WTC11 (cell line): ENCODE measurements around the gene ARMC9. TPM values are rescaled to one million over a fixed set of nuclear protein-coding genes. Genes with fewer than 3 reads are reported as not detected.

Experiments used
- ATAC-seq: fragments of 200-7000 bp; cut with Tn5 transposase; 2 replicates; pipeline ENCODE4 v1.10.0; 2021; ENCODE audit warnings: mild to moderate bottlenecking, moderate library complexity
- CTCF ChIA-PET: fragments of 300-600 bp; sonication (Branson Sonifier 250); formaldehyde crosslinking; loops from one replicate; lab custom pipeline; 2021; ENCODE audit warnings: antibody characterized with exemption; lab: Charles Lee
- POLR2A ChIA-PET: fragments of 350-600 bp; sonication (Branson Sonifier 250); formaldehyde crosslinking; loops from one replicate; lab custom pipeline; 2021; ENCODE audit warnings: antibody characterized with exemption; lab: Charles Lee
- DNase-seq: peaks from one replicate; pipeline ENCODE4 v3.0.0; 2021; ENCODE audit warnings: low spot score
- H3K27ac Mint-ChIP-seq: 2 replicates; pipeline ENCODE4 v1.8.0; 2021; ENCODE audit warnings: mixed read lengths
- H3K27me3 Mint-ChIP-seq: 2 replicates; pipeline ENCODE4 v1.8.0; 2021; ENCODE audit warnings: low read depth, mild to moderate bottlenecking, moderate library complexity, mixed read lengths
- H3K36me3 Mint-ChIP-seq: 2 replicates; pipeline ENCODE4 v1.8.0; 2021; ENCODE audit warnings: mixed read lengths
- H3K4me1 Mint-ChIP-seq: 2 replicates; pipeline ENCODE4 v1.8.0; 2022; ENCODE audit warnings: mixed read lengths
- H3K4me3 Mint-ChIP-seq: 2 replicates; pipeline ENCODE4 v1.8.0; 2021; ENCODE audit warnings: mild to moderate bottlenecking, moderate library complexity, mixed read lengths
- H3K9me3 Mint-ChIP-seq: 2 replicates; pipeline ENCODE4 v1.8.0; 2021; ENCODE audit warnings: mixed read lengths
- CBFB ChIP-seq: sonication (generic); formaldehyde crosslinking; IDR thresholded peaks from 2 replicates; pipeline ENCODE4 v1.8.1; 2022; ENCODE audit warnings: mild to moderate bottlenecking, low read depth, missing genetic modification reagents
- CREM ChIP-seq: sonication (generic); formaldehyde crosslinking; IDR thresholded peaks from 2 replicates; pipeline ENCODE4 v1.8.1; 2022; ENCODE audit warnings: mild to moderate bottlenecking, missing genetic modification reagents, moderate library complexity
- EMX1 ChIP-seq: fragments of 250-450 bp; sonication (Bioruptor Pico); IDR thresholded peaks from 2 replicates; pipeline ENCODE4 v1.8.0; 2021; ENCODE audit warnings: mild to moderate bottlenecking
- ETV6 ChIP-seq: sonication (generic); formaldehyde crosslinking; IDR thresholded peaks from 2 replicates; pipeline ENCODE4 v1.8.1; 2022; ENCODE audit warnings: mild to moderate bottlenecking, missing genetic modification reagents
- GABPB1 ChIP-seq: sonication (generic); formaldehyde crosslinking; IDR thresholded peaks from 2 replicates; pipeline ENCODE4 v1.8.1; 2023; ENCODE audit warnings: mild to moderate bottlenecking, missing genetic modification reagents
- HMGA2 ChIP-seq: fragments of 250-450 bp; sonication (Bioruptor Pico); IDR thresholded peaks from 2 replicates; pipeline ENCODE4 v1.4.0; 2021; ENCODE audit warnings: mild to moderate bottlenecking, moderate library complexity
- IRF2 ChIP-seq: sonication (generic); formaldehyde crosslinking; IDR thresholded peaks from 2 replicates; pipeline ENCODE4 v1.8.0; 2022; ENCODE audit warnings: low read depth, missing genetic modification reagents, borderline replicate concordance
- JAZF1 ChIP-seq: fragments of 250-450 bp; sonication (Bioruptor Pico); IDR thresholded peaks from 2 replicates; pipeline ENCODE4 v1.9.0; 2021; ENCODE audit warnings: moderate library complexity, mild to moderate bottlenecking, inconsistent platforms
- MXD4 ChIP-seq: fragments of 250-450 bp; sonication (Bioruptor Pico); IDR thresholded peaks from 2 replicates; pipeline ENCODE4 v1.8.0; 2021; ENCODE audit warnings: mild to moderate bottlenecking, moderate library complexity, borderline replicate concordance
- NFATC4 ChIP-seq: fragments of 250-450 bp; sonication (Bioruptor Pico); IDR thresholded peaks from 2 replicates; pipeline ENCODE4 v1.9.0; 2021; ENCODE audit warnings: mild to moderate bottlenecking
- NFYB ChIP-seq: sonication (generic); formaldehyde crosslinking; conservative IDR thresholded peaks from 2 replicates; pipeline ENCODE4 v1.8.0; 2022; ENCODE audit warnings: low read depth, missing genetic modification reagents
- NR2C2 ChIP-seq: sonication (generic); formaldehyde crosslinking; IDR thresholded peaks from 2 replicates; pipeline ENCODE4 v1.8.0; 2022; ENCODE audit warnings: mild to moderate bottlenecking, missing genetic modification reagents
- NR3C1 ChIP-seq: sonication (generic); formaldehyde crosslinking; conservative IDR thresholded peaks from 2 replicates; pipeline ENCODE4 v1.8.1; 2023; ENCODE audit warnings: low read depth, mild to moderate bottlenecking, missing genetic modification reagents
- PRDM15 ChIP-seq: sonication (generic); formaldehyde crosslinking; IDR thresholded peaks from 2 replicates; pipeline ENCODE4 v1.8.0; 2022; ENCODE audit warnings: missing genetic modification reagents
- TCF7 ChIP-seq: sonication (generic); formaldehyde crosslinking; IDR thresholded peaks from 2 replicates; pipeline ENCODE4 v1.8.0; 2022; ENCODE audit warnings: mild to moderate bottlenecking, low read depth, missing genetic modification reagents, moderate library complexity
- TP53 ChIP-seq: sonication (generic); formaldehyde crosslinking; IDR thresholded peaks from 2 replicates; pipeline ENCODE4 v1.8.1; 2023; ENCODE audit warnings: mild to moderate bottlenecking, missing genetic modification reagents
- ZBTB43 ChIP-seq: sonication (generic); formaldehyde crosslinking; IDR thresholded peaks from 2 replicates; pipeline ENCODE4 v1.8.1; 2023; ENCODE audit warnings: mild to moderate bottlenecking, missing genetic modification reagents
- ZNF317 ChIP-seq: sonication (generic); formaldehyde crosslinking; IDR thresholded peaks from 2 replicates; pipeline ENCODE4 v1.8.1; 2023; ENCODE audit warnings: low read depth, mild to moderate bottlenecking, moderate library complexity, missing genetic modification reagents, borderline replicate concordance
- ZNF396 ChIP-seq: fragments of 250-450 bp; sonication (Bioruptor Pico); IDR thresholded peaks from 2 replicates; pipeline ENCODE4 v1.8.0; 2021; ENCODE audit warnings: mild to moderate bottlenecking, moderate library complexity, borderline replicate concordance
- ZNF416 ChIP-seq: fragments of 250-450 bp; sonication (Bioruptor Pico); IDR thresholded peaks from 2 replicates; pipeline ENCODE4 v1.9.0; 2021; ENCODE audit warnings: mild to moderate bottlenecking, inconsistent platforms
- ZNF512 ChIP-seq: sonication (generic); formaldehyde crosslinking; IDR thresholded peaks from 2 replicates; pipeline ENCODE4 v1.8.1; 2022; ENCODE audit warnings: missing genetic modification reagents, borderline replicate concordance
- total RNA-seq: library from RNA; stranded (reverse); gene quantifications from 3 replicates; pipeline ENCODE4 v1.2.3, GENCODE V29; 2021
- TF ChIP-seq, protein P1 (sequence below): sonication (generic); formaldehyde crosslinking; IDR thresholded peaks from 2 replicates; pipeline ENCODE4 v1.8.0; 2022; ENCODE audit warnings: mild to moderate bottlenecking, missing genetic modification reagents
- TF ChIP-seq, protein P2 (sequence below): sonication (generic); formaldehyde crosslinking; IDR thresholded peaks from 2 replicates; pipeline ENCODE4 v1.8.1; 2022; ENCODE audit warnings: mild to moderate bottlenecking, moderate library complexity, missing genetic modification reagents

ARMC9 gene
- total RNA-seq, 1 experiment from 2014 or later, result 34.9 TPM

DNA sequence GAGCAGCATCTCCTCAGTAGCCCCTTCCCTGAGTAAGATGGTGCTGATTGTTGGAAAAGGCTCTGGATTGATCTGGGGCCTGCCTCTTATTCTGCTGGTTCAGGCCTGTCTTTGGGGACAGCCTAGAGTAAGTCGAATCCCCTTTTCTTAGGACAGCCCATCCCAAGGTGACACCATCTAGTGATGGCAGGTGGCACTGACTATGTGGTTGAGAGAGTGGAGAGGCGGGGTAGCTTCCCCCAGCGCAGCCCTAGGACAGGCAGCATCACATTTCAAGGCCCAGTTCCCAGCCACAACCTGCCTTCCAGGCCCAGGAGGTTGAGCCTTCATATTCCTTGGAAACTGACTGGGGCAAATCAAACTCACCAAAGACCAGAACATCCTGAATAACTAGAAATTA lies 128.0 kb downstream of the ARMC9 start:
- POLR2A ChIA-PET, result interaction anchor here (1.1 kb wide), 1 partner anchor 68 kb away, joined by 3 read pairs; no protein-coding TSS in a partner anchor
- no peak for TF ChIP-seq ZNF317 (CRISPR knock-in tag)
- TF ChIP-seq HMGA2 (CRISPR knock-in tag), result no peak
- no peak for TF ChIP-seq ZBTB43 (CRISPR knock-in tag)
- TF ChIP-seq NFATC4 (CRISPR knock-in tag), result no peak
- no peak for TF ChIP-seq GABPB1 (CRISPR knock-in tag)
- TF ChIP-seq TCF7 (CRISPR knock-in tag), result no peak
- TF ChIP-seq IRF2, result no peak
- TF ChIP-seq, protein P1, sequence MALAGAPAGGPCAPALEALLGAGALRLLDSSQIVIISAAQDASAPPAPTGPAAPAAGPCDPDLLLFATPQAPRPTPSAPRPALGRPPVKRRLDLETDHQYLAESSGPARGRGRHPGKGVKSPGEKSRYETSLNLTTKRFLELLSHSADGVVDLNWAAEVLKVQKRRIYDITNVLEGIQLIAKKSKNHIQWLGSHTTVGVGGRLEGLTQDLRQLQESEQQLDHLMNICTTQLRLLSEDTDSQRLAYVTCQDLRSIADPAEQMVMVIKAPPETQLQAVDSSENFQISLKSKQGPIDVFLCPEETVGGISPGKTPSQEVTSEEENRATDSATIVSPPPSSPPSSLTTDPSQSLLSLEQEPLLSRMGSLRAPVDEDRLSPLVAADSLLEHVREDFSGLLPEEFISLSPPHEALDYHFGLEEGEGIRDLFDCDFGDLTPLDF (CRISPR knock-in tag), result no peak
- TF ChIP-seq NR2C2, result no peak
- TF ChIP-seq JAZF1 (CRISPR knock-in tag), result no peak
- no peak for TF ChIP-seq EMX1 (CRISPR knock-in tag)
- no peak for TF ChIP-seq ZNF512 (CRISPR knock-in tag)
- TF ChIP-seq NFYB (CRISPR knock-in tag), result no peak
- Mint-ChIP-seq H3K27ac (peak overlapping the region; percentile 28; the same call in 1 of the 2 replicates), H3K36me3 (peaks cover 12% of the 10 kb centered on the region), H3K4me1 (peaks cover 24% of the 10 kb centered on the region), H3K9me3 (no peaks in the 10 kb centered on the region; the same call in 1 of the 2 replicates), H3K4me3 (no peak overlapping the region), H3K27me3 (no peaks in the 10 kb centered on the region)
- ATAC-seq, result peak; percentile 78
- CTCF ChIA-PET, result interaction anchor here (0.5 to 1.2 kb wide), 7 partner anchors 11 to 99 kb away, joined by 3 to 6 read pairs (median 3); no protein-coding TSS in a partner anchor
- no peak for DNase-seq

- Mint-ChIP-seq H3K9me3 (no peaks in the 10 kb centered on the region; the same call in 1 of the 2 replicates), H3K4me1 (peaks cover 18% of the 10 kb centered on the region), H3K4me3 (no peak overlapping the region), H3K27ac (no peak overlapping the region), H3K36me3 (peaks cover 34% of the 10 kb centered on the region), H3K27me3 (no peaks in the 10 kb centered on the region)
- TF ChIP-seq CREM (CRISPR knock-in tag) (no peak), ETV6 (CRISPR knock-in tag) (no peak), EMX1 (CRISPR knock-in tag) (no peak), TP53 (CRISPR knock-in tag) (no peak), MXD4 (CRISPR knock-in tag) (no peak)
- TF ChIP-seq, protein P2, sequence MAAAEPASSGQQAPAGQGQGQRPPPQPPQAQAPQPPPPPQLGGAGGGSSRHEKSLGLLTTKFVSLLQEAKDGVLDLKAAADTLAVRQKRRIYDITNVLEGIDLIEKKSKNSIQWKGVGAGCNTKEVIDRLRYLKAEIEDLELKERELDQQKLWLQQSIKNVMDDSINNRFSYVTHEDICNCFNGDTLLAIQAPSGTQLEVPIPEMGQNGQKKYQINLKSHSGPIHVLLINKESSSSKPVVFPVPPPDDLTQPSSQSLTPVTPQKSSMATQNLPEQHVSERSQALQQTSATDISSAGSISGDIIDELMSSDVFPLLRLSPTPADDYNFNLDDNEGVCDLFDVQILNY (CRISPR knock-in tag), result no peak
- DNase-seq (no peak), ATAC-seq (no peak)
- ChIA-PET CTCF (no interaction called here), POLR2A (no interaction called here)
Observed at GRCh38 chr2:231330311-231330710, 131.9 kb downstream of the ARMC9 start.

GRCh38 chr2:231331533-231331932 lies 133.1 kb downstream of the ARMC9 start:
- ChIA-PET CTCF (no interaction called here), POLR2A (interaction anchor here (0.6 kb wide), 1 partner anchor 51 kb away, joined by 6 read pairs; no protein-coding TSS in a partner anchor)
- Mint-ChIP-seq H3K27me3 (no peaks in the 10 kb centered on the region), H3K4me3 (no peak overlapping the region), H3K4me1 (peaks cover 19% of the 10 kb centered on the region), H3K36me3 (peaks cover 34% of the 10 kb centered on the region), H3K27ac (no peak overlapping the region), H3K9me3 (no peaks in the 10 kb centered on the region; the same call in 1 of the 2 replicates)
- ATAC-seq (no peak), DNase-seq (no peak)
- TF ChIP-seq CBFB (CRISPR knock-in tag) (no peak), NR3C1 (no peak), ZNF396 (CRISPR knock-in tag) (no peak), MXD4 (CRISPR knock-in tag) (no peak), ZNF416 (CRISPR knock-in tag) (no peak), PRDM15 (CRISPR knock-in tag) (no peak)
- TF ChIP-seq, protein P2 (CRISPR knock-in tag), result no peak
